GM23338 (cell line): ENCODE measurements around the gene CCDC68. TPM values are rescaled to one million over a fixed set of nuclear protein-coding genes. Genes with fewer than 3 reads are reported as not detected.

ENCODE experiments used
- ATAC-seq: fragments of 200-7000 bp; cut with Tn5 transposase; 3 replicates; pipeline ENCODE4 v1.9.1; 2020
- DNase-seq: peaks from one replicate; pipeline ENCODE4 v3.0.0-alpha.2; 2015; ENCODE audit warnings: low spot score
- H2AFZ ChIP-seq: fragments of 200-600 bp; sonication (generic); 2 replicates; pipeline ENCODE4 v1.8.0; 2016; ENCODE audit warnings: antibody characterized with exemption, mild to moderate bottlenecking, moderate library complexity
- H3F3A ChIP-seq: fragments of 200-600 bp; sonication (generic); replicated peaks from 2 replicates; pipeline ENCODE4 v1.8.0; 2017; ENCODE audit warnings: antibody characterized with exemption, mixed run types, low read depth
- H3K27ac ChIP-seq: fragments of 200-600 bp; sonication (generic); 2 replicates; pipeline ENCODE4 v1.6.1; 2016; ENCODE audit warnings: low read depth
- H3K27me3 ChIP-seq: fragments of 200-600 bp; sonication (generic); 2 replicates; pipeline ENCODE4 v1.8.0; 2016; ENCODE audit warnings: mild to moderate bottlenecking, mixed run types, moderate library complexity; ENCODE audit not compliant: insufficient read depth
- H3K36me3 ChIP-seq: fragments of 200-600 bp; sonication (generic); 2 replicates; pipeline ENCODE4 v1.8.0; 2016; ENCODE audit warnings: mild to moderate bottlenecking; ENCODE audit not compliant: insufficient read depth
- H3K4me1 ChIP-seq: fragments of 200-600 bp; sonication (generic); 2 replicates; pipeline ENCODE4 v1.8.0; 2016; ENCODE audit warnings: mild to moderate bottlenecking, moderate library complexity; ENCODE audit not compliant: insufficient read depth
- H3K4me2 ChIP-seq: fragments of 200-600 bp; sonication (generic); 2 replicates; pipeline ENCODE4 v1.7.1; 2017; ENCODE audit warnings: mixed run types
- H3K4me3 ChIP-seq: fragments of 200-600 bp; sonication (generic); 2 replicates; pipeline ENCODE4 v1.6.1; 2016; ENCODE audit warnings: mixed run types
- H3K79me2 ChIP-seq: fragments of 200-600 bp; sonication (generic); replicated peaks from 2 replicates; pipeline ENCODE4 v1.8.0; 2017; ENCODE audit warnings: mild to moderate bottlenecking; ENCODE audit not compliant: insufficient read depth
- H3K9me2 ChIP-seq: fragments of 200-600 bp; sonication (generic); 2 replicates; pipeline ENCODE4 v1.8.0; 2017; ENCODE audit not compliant: insufficient read depth
- H4K20me1 ChIP-seq: fragments of 200-600 bp; sonication (generic); replicated peaks from 2 replicates; pipeline ENCODE4 v1.8.0; 2017; ENCODE audit warnings: mild to moderate bottlenecking; ENCODE audit not compliant: insufficient read depth
- H3K27ac Mint-ChIP-seq: 2 replicates; pipeline ENCODE4 v1.8.0; 2020; ENCODE audit warnings: inconsistent platforms, mild to moderate bottlenecking, moderate library complexity, mixed read lengths
- H3K27me3 Mint-ChIP-seq: 3 replicates; pipeline ENCODE4 v1.8.0; 2022; ENCODE audit warnings: low read depth, mild to moderate bottlenecking, moderate library complexity, mixed read lengths, inconsistent platforms; ENCODE audit not compliant: insufficient read depth, poor library complexity
- H3K36me3 Mint-ChIP-seq: 3 replicates; pipeline ENCODE4 v1.8.0; 2021; ENCODE audit warnings: low read depth, mild to moderate bottlenecking, inconsistent platforms, moderate library complexity, mixed read lengths
- H3K4me1 Mint-ChIP-seq: 3 replicates; pipeline ENCODE4 v1.8.0; 2020; ENCODE audit warnings: mild to moderate bottlenecking, inconsistent platforms, mixed read lengths
- H3K4me3 Mint-ChIP-seq: 3 replicates; pipeline ENCODE4 v1.8.0; 2021; ENCODE audit warnings: moderate library complexity, mild to moderate bottlenecking, inconsistent platforms, mixed read lengths
- H3K9me3 Mint-ChIP-seq: 3 replicates; pipeline ENCODE4 v1.8.0; 2020; ENCODE audit warnings: moderate library complexity, mild to moderate bottlenecking, inconsistent platforms, mixed read lengths
- CREB1 ChIP-seq: fragments of 250-450 bp; sonication (Bioruptor Pico); IDR thresholded peaks from 2 replicates; pipeline ENCODE4 v1.5.0; 2020; ENCODE audit warnings: low read depth, mild to moderate bottlenecking, moderate library complexity
- ETS1 ChIP-seq: IDR thresholded peaks from 2 replicates; pipeline ENCODE4 v1.6.1; 2016; ENCODE audit warnings: antibody characterized with exemption
- EZH2 ChIP-seq: fragments of 200-600 bp; sonication (generic); IDR thresholded peaks from one replicate; pipeline ENCODE4 v1.8.0; 2017; ENCODE audit warnings: antibody characterized with exemption, mild to moderate bottlenecking, low read depth; ENCODE audit not compliant: unreplicated experiment
- POLR2AphosphoS5 ChIP-seq: IDR thresholded peaks from 2 replicates; pipeline ENCODE4 v1.6.1; 2016; ENCODE audit warnings: antibody characterized with exemption, low read depth
- REST ChIP-seq: IDR thresholded peaks from one replicate; pipeline ENCODE4 v1.6.1; 2018; ENCODE audit warnings: antibody characterized with exemption; ENCODE audit not compliant: unreplicated experiment
- STAT1 ChIP-seq: IDR thresholded peaks from one replicate; pipeline ENCODE4 v1.6.1; 2016; ENCODE audit warnings: antibody characterized with exemption; ENCODE audit not compliant: unreplicated experiment
- ZNF114 ChIP-seq: fragments of 250-450 bp; sonication (Bioruptor Pico); IDR thresholded peaks from 2 replicates; pipeline ENCODE4 v1.5.0; 2020; ENCODE audit warnings: mild to moderate bottlenecking, moderate library complexity
- ZNF331 ChIP-seq: fragments of 250-450 bp; sonication (Bioruptor Pico); IDR thresholded peaks from 2 replicates; pipeline ENCODE4 v1.5.0; 2020; ENCODE audit warnings: low read depth, mild to moderate bottlenecking, moderate library complexity
- ZNF462 ChIP-seq: fragments of 250-450 bp; sonication (Bioruptor Pico); IDR thresholded peaks from 2 replicates; pipeline ENCODE4 v1.5.0; 2020; ENCODE audit warnings: mild to moderate bottlenecking, moderate library complexity
- polyA plus RNA-seq: library from polyadenylated mRNA; unstranded; fragments of >200 nt; fragmentation: Nextera tagmentation; extraction: Ambion mirVana; gene quantifications from 2 replicates; pipeline ENCODE4 v1.2.1, GENCODE V29; 2016
- total RNA-seq: library from RNA; depleted of rRNA; stranded (reverse); fragments of >200 nt; shearing (Covaris generic); gene quantifications from 2 replicates; pipeline ENCODE4 v1.2.3, GENCODE V29; 2014

The CCDC68 gene
- total and polyA plus RNA-seq, 2 experiments from 2014 or later = 1.6 to 3.7 TPM

- Histone ChIP-seq H3K4me2 (no peak overlapping the region), H3K36me3 (no peaks in the 10 kb centered on the region), H3K27ac (no peak overlapping the region), H4K20me1 (no peaks in the 10 kb centered on the region), H2AFZ (no peak overlapping the region), H3K4me3 (no peak overlapping the region), H3F3A (no peaks in the 10 kb centered on the region; the same call in 1 of the 2 replicates), H3K79me2 (no peaks in the 10 kb centered on the region), H3K9me2 (no peaks in the 10 kb centered on the region), H3K27me3 (peaks cover 11% of the 10 kb centered on the region; the same call in 1 of the 2 replicates), H3K4me1 (no peaks in the 10 kb centered on the region)
- no peaks in the 10 kb centered on the region for H3K36me3 Mint-ChIP-seq
- H3K9me3 Mint-ChIP-seq = no peaks in the 10 kb centered on the region
- H3K4me1 Mint-ChIP-seq = peaks cover 3% of the 10 kb centered on the region; the same call in 2 of the 3 replicates
- H3K4me3 Mint-ChIP-seq = no peak overlapping the region
- DNase-seq (no peak), ATAC-seq (no peak)
- H3K27ac Mint-ChIP-seq = no peak overlapping the region
- no peak for TF ChIP-seq POLR2AphosphoS5
- TF ChIP-seq ZNF114 (CRISPR knock-in tag) = no peak
- no peak for TF ChIP-seq ZNF331 (CRISPR knock-in tag)
- no peak for TF ChIP-seq CREB1 (CRISPR knock-in tag)
- TF ChIP-seq REST = no peak
- no peak for TF ChIP-seq STAT1
- TF ChIP-seq EZH2 = no peak
- TF ChIP-seq ZNF462 (CRISPR knock-in tag) = no peak
- TF ChIP-seq ETS1 = no peak
- peaks cover 13% of the 10 kb centered on the region for H3K27me3 Mint-ChIP-seq
These were observed 1.9 kb downstream of the CCDC68 start for GRCh38 chr18:54957296-54957832.
